Measurements from ENCODE around the gene HAUS2.

Gene HAUS2

GRCh38 chr15:42616107-42616506 is 67.5 kb downstream of the HAUS2 start:
- no peak overlapping the region for H3K27ac ChIP-seq (ENCODE audit: poor library complexity, severe bottlenecking)
- no peaks in the 10 kb centered on the region for H3K9me3 ChIP-seq (ENCODE audit: severe bottlenecking)
- no peaks in the 10 kb centered on the region for H3K27me3 ChIP-seq (ENCODE audit: insufficient read depth, poor library complexity, severe bottlenecking)
- TF ChIP-seq CTCF (IDR thresholded peaks at IDR 0.05; ENCODE audit: poor library complexity, severe bottlenecking), result no peak
- H3K4me1 ChIP-seq (ENCODE audit: insufficient read depth, poor library complexity, severe bottlenecking), result no peaks in the 10 kb centered on the region
- no peak for DNase-seq (ENCODE audit: low spot score)
- ATAC-seq (ENCODE audit: low read depth), result no peak
- H3K36me3 ChIP-seq (ENCODE audit: low read depth), result no peaks in the 10 kb centered on the region
- H3K4me3 ChIP-seq (ENCODE audit: severe bottlenecking), result no peak overlapping the region

Measured in RWPE2 (cell line).